SK-N-SH treated with all-trans-retinoic acid at 6 μM for 48 hours (cell line): ENCODE results near the gene GLYAT.

Experiments used
- ARNTL ChIP-seq: fragments of 450-650 bp; formaldehyde crosslinking; IDR thresholded peaks from 2 replicates; pipeline ENCODE4 v1.5.0; 2020; ENCODE audit warnings: low read depth, mild to moderate bottlenecking, moderate library complexity, borderline replicate concordance
- BACH2 ChIP-seq: fragments of 250-450 bp; sonication (Bioruptor Pico); IDR thresholded peaks from 2 replicates; pipeline ENCODE4 v1.9.0; 2021; ENCODE audit warnings: mild to moderate bottlenecking, borderline replicate concordance
- PPARA ChIP-seq: fragments of 250-450 bp; sonication (Bioruptor Pico); IDR thresholded peaks from 2 replicates; pipeline ENCODE4 v1.5.0; 2020; ENCODE audit warnings: mild to moderate bottlenecking, borderline replicate concordance
- ZFP30 ChIP-seq: fragments of 450-650 bp; formaldehyde crosslinking; IDR thresholded peaks from 2 replicates; pipeline ENCODE4 v1.5.0; 2022; ENCODE audit warnings: mild to moderate bottlenecking, moderate library complexity
- TF ChIP-seq, protein P1 (sequence below): fragments of 250-450 bp; sonication (Bioruptor Pico); IDR thresholded peaks from 2 replicates; pipeline ENCODE4 v1.5.0; 2020; ENCODE audit warnings: mild to moderate bottlenecking, moderate library complexity
- TF ChIP-seq, protein P2 (sequence below): fragments of 250-450 bp; sonication (Bioruptor Pico); IDR thresholded peaks from 2 replicates; pipeline ENCODE4 v1.8.0; 2020; ENCODE audit warnings: mild to moderate bottlenecking, moderate library complexity, borderline replicate concordance

DNA sequence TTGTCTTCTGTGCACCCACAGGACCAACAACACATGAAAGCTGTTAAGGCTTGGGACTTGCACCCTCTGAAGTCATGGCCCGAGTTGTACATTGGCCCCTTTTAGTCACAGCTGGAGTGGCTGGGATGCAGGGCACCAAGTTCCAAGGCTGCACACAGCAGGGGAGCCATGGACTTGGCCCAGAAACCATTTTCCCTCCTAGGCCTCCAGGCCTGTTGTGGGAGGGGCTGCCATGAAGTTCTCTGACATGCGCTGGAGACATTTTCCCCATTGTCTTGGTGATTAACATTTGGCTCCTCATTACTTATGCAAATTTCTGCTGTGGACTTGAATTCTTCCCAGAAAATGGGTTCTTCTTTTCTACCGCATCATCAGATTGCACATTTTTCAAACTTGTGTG is 48.8 kb upstream of the GLYAT start:
- no peak for TF ChIP-seq PPARA (CRISPR knock-in tag)
- TF ChIP-seq, protein P1, sequence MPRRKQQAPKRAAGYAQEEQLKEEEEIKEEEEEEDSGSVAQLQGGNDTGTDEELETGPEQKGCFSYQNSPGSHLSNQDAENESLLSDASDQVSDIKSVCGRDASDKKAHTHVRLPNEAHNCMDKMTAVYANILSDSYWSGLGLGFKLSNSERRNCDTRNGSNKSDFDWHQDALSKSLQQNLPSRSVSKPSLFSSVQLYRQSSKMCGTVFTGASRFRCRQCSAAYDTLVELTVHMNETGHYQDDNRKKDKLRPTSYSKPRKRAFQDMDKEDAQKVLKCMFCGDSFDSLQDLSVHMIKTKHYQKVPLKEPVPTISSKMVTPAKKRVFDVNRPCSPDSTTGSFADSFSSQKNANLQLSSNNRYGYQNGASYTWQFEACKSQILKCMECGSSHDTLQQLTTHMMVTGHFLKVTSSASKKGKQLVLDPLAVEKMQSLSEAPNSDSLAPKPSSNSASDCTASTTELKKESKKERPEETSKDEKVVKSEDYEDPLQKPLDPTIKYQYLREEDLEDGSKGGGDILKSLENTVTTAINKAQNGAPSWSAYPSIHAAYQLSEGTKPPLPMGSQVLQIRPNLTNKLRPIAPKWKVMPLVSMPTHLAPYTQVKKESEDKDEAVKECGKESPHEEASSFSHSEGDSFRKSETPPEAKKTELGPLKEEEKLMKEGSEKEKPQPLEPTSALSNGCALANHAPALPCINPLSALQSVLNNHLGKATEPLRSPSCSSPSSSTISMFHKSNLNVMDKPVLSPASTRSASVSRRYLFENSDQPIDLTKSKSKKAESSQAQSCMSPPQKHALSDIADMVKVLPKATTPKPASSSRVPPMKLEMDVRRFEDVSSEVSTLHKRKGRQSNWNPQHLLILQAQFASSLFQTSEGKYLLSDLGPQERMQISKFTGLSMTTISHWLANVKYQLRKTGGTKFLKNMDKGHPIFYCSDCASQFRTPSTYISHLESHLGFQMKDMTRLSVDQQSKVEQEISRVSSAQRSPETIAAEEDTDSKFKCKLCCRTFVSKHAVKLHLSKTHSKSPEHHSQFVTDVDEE (CRISPR knock-in tag): no peak
- TF ChIP-seq BACH2 (CRISPR knock-in tag): no peak
- no peak for TF ChIP-seq ARNTL (CRISPR knock-in tag)
- TF ChIP-seq ZFP30 (CRISPR knock-in tag): no peak
- TF ChIP-seq, protein P2, sequence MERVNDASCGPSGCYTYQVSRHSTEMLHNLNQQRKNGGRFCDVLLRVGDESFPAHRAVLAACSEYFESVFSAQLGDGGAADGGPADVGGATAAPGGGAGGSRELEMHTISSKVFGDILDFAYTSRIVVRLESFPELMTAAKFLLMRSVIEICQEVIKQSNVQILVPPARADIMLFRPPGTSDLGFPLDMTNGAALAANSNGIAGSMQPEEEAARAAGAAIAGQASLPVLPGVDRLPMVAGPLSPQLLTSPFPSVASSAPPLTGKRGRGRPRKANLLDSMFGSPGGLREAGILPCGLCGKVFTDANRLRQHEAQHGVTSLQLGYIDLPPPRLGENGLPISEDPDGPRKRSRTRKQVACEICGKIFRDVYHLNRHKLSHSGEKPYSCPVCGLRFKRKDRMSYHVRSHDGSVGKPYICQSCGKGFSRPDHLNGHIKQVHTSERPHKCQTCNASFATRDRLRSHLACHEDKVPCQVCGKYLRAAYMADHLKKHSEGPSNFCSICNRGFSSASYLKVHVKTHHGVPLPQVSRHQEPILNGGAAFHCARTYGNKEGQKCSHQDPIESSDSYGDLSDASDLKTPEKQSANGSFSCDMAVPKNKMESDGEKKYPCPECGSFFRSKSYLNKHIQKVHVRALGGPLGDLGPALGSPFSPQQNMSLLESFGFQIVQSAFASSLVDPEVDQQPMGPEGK (CRISPR knock-in tag): no peak
